ENCODE results near the gene SRSF4. TPM values are rescaled to one million over a fixed set of nuclear protein-coding genes. Genes with fewer than 3 reads are reported as not detected.
"Not testable (repeated sequence)": the region's sequence is repeated elsewhere in the genome, so short reads cannot be mapped to it uniquely, and the experiment has no call there.

SRSF4 gene
- total RNA-seq, result 118 and 120 TPM in 2 replicates

GRCh38 chr1:29181413-29182225, at the start of gene SRSF4:
TSS of gene SRSF4 (minus strand) at chr1:29181900. CDS start at chr1:29181752, 148 bp downstream.
- intact Hi-C loops (cut with micrococcal nuclease), result loop anchor here (1.0 to 5.0 kb wide), 17 partner anchors 16 to 1973 kb away; partner anchors contain the start of genes EPB41, GMEB1, MECR and MED18

DNA sequence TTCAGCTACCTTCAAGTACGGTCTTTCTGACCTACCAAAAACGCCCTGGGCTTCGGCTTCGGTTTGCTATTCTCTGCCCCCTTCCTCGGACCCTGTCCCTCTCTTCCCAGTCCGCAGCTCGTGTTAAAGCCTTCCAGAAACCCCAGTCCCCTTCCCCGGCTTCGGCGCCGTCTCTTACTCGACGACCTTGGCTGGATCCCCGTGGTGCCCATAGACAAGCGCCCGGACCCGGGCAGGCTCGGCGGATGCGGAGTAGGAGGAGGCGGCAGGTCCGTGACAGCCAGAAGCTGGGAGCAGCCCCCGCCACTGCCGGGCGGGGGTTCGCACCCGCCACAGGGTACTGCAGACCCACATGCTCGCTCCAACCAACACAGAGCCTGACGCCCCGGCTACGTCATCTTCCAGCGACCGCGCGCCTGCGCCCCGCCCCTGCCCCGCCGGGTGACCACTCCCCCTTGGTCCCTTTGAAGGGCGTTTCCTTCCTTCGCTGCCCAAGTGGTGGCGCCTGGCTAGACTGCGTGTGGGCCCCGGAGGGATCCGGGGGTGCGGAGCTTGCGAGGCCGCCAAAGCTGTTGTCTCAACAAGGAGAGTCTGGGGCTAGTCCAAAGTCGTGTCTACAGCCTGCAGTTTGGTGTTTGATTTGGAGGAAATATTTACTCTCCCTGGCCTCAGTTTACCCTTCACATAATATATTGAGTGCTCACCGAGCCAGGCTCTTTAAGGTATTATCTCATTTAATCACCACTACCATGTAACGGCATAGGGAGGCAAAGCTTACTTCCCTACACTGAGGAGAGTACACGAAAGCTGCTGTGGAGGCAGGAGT, 49.1 kb upstream of the SRSF4 start, which contains the start of gene MECR:
MECR (minus strand) TSS at position 382 of the 826 bp plus-strand sequence; CDS start at position 354, 28 bp downstream.
- intact Hi-C loops (cut with micrococcal nuclease), result loop anchor here (1.0 to 10.0 kb wide), 8 partner anchors 49 to 1554 kb away; partner anchors contain the start of gene SRSF4

DNA sequence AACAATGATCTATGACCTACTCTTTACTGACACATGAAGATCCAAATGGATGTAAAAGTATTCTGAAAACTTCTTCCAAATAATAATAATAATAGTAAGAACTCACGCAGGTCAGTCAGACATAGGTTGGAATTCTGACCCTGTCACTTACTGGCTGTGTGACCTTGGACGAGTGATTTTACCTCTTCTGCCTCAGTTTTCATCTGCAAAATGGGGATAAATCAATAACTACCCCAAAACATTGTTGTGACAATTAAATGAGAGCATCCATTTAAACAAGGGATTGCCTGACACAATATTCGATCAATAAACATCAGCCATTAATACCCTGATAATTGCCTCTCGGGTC, 48.5 kb upstream of the SRSF4 start:
- intact Hi-C loops (cut with micrococcal nuclease), result loop anchor here (1.0 to 10.0 kb wide), 7 partner anchors 49 to 1555 kb away; partner anchors contain the start of gene SRSF4

GRCh38 chr1:29227511-29227910, 45.8 kb upstream of the SRSF4 start:
- intact Hi-C loops (cut with micrococcal nuclease), result no loop called here

GRCh38 chr1:29225361-29225760, 43.7 kb upstream of the SRSF4 start:
- intact Hi-C loops (cut with micrococcal nuclease), result no loop called here

DNA sequence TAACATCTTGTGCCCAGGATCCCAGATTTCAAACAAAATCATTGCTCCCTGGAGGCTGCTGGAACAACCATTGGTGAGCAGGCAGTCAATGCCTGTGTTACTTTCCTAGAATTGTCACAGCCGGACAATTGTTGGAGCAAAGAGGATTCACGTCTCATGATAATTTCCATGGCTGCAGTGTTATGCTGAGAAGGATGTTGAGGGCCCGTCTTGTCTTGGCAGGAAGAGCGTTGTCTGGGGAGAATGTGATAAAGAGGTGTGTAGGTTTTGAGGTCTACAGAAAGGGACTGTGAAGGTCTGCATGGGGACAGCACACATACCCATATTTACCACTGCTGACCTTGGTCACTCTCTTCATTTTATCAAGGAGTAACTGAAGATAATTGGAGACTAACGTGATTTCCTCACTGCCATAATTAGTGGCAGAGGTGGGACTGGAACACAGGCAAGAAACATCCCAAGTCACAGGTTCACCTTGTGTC, 42.7 kb upstream of the SRSF4 start:
- intact Hi-C loops (cut with micrococcal nuclease), result no loop called here

- intact Hi-C loops (cut with micrococcal nuclease), result no loop called here
Measured at GRCh38 chr1:29223521-29223920, 41.8 kb upstream of the SRSF4 start.

GRCh38 chr1:29222686-29223085, 41.0 kb upstream of the SRSF4 start:
- intact Hi-C loops (cut with micrococcal nuclease), result no loop called here

GRCh38 chr1:29222260-29222659, 40.6 kb upstream of the SRSF4 start:
- intact Hi-C loops (cut with micrococcal nuclease), result not testable (repeated sequence)

DNA sequence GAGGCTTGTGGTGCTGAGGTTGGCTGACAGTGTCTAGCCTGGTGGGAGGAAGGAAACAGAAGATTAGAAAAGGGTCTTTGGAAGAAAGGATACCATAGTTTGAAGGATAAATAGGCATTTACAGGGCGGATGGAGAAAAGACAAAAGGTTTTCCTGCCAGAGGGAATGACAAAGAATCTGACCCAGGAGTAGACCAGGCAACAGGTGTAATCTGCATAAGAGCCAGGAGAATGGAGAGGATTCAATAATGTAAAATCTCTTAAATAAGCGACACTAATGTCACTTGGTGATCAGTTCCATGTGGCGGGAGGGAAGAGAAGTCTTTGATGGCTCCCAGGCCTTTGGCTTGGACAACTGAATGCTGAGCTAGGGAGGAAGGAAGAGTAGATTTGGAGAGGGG, 39.6 kb upstream of the SRSF4 start:
- intact Hi-C loops (cut with micrococcal nuclease), result no loop called here

DNA sequence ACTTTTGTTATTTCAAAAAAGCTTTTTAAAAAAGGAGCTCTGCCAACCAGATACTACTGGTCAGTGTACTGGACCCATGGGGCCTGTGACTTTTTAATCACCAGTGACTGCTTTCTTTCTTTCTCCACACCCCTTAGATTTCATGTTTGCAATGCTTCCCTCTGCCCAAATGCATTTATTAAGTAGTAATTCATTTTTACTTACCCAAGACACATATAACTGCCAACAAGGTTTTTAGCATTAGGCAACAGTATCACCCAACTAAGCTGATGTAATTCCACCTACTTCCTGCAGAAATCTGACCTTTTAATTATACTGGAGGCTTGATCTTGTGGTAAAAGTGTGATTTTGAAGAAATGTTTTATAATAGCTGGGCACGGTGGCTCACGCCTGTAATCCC, 36.5 kb upstream of the SRSF4 start:
- intact Hi-C loops (cut with micrococcal nuclease), result no loop called here

- intact Hi-C loops (cut with micrococcal nuclease), result no loop called here
Measured at GRCh38 chr1:29217633-29218032, 35.9 kb upstream of the SRSF4 start.

GRCh38 chr1:29213055-29213454, 31.4 kb upstream of the SRSF4 start:
- intact Hi-C loops (cut with micrococcal nuclease), result no loop called here

DNA sequence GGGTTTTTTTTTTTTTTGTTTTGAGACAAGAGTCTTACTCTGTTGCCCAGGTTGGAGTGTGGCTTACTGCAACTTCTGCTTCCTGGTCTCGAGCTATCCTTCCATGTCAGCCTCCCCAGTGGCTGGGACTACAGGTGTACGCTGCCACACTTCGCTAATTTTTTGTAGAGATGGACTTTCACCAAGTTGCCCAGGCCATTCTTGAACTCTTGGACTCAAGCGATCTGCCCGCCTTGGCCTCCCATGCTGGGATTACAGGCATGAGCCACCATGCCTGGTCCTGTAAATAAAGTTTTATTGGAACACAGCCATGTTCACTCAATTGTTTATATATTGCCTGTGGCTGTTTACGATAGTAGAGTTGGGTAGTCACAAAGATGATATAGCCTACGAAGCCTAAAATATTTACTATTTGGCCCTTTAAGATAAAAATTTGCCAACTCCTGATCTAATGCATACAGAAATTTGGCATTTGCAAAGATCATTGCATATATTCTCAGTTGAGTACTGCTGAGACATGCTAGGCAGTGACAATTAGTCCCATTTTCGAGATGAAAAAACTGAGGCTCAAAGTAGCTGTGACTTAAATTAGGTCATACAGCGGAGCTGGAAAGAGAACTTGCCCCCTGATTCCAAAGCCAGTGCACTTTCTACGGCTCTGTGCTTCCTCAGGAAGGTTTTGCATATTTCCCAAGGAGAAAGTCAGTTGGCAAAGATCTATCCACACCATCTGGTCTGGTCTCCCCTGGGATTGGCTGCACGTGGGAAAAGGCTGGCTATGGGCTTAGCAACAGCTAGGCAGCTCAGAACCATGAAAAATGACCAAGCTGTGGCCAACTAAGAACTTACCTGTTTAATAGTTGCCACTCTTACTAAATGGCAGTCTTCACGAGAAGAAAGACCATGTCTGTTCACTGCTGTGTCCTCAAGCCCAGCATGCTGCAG, 29.7 kb upstream of the SRSF4 start:
- intact Hi-C loops (cut with micrococcal nuclease), result no loop called here

- intact Hi-C loops (cut with micrococcal nuclease), result no loop called here
Measured at GRCh38 chr1:29210278-29211085, 28.8 kb upstream of the SRSF4 start.

DNA sequence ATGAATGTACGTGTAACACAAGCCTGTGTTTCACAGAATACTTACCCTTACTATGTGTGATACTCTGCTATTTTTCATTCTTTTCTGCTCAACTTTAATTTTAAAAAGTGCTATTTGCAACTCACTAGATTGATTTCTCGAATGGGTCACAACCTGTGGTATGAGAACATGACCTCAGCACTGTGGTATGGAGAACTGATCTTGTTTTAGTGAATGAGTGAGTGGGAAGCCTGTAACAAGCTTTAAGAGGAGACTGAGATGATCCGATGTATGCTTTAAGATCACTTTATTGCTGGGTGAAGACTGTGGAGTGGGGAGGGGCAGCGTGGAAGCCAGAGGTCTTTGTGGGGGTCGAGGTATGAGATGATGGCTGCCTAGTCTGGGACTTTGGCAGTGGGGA, 27.5 kb upstream of the SRSF4 start:
- intact Hi-C loops (cut with micrococcal nuclease), result no loop called here

DNA sequence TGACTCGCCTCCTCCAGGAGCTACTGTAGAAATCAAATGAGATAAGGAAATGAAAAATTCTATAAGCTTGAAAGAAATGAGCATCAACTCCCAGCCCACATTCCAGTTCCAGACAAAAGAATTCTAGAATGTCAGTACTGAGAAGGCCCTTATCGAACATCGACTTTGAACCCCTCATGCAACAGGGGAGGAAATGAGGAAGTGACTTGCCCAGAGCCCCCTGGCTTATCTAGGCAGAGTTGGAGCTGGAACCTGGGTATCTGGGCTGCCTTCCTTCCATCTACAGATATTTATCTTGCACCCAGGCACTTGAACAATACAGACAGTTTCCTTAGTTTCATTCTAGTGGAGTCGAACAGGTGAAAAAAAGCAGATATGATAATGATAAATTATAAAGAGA, 26.7 kb upstream of the SRSF4 start:
- intact Hi-C loops (cut with micrococcal nuclease), result no loop called here

- intact Hi-C loops (cut with micrococcal nuclease), result loop anchor here (1.0 kb wide), 5 partner anchors 20 to 417 kb away; no protein-coding TSS in a partner anchor
Measured at GRCh38 chr1:29202584-29203340, 21.1 kb upstream of the SRSF4 start.

- intact Hi-C loops (cut with micrococcal nuclease), result loop anchor here (1.0 kb wide), 1 partner anchor 169 kb away; no protein-coding TSS in a partner anchor
Measured at GRCh38 chr1:29202053-29202452, 20.4 kb upstream of the SRSF4 start.
